ENCODE data around the gene ALPG. TPM values are rescaled to one million over a fixed set of nuclear protein-coding genes. Genes with fewer than 3 reads are reported as not detected.

ALPG gene
- total and polyA plus RNA-seq, 9 of the 15 experiments (the other 6 are each of a cell fraction or from before 2014, with no cell fraction given): not detected

GRCh38 chr2:232459419-232460035, 52.9 kb downstream of the ALPG start:
- no peak for ATAC-seq
- Histone ChIP-seq H3K4me1 (replicated peaks in 1 of 2; ENCODE audit: control insufficient read depth in 2 of 2, insufficient read depth in 2 of 2, low read length in 2 of 2) (peaks cover 0 to 4% of the 10 kb centered on the region in 2 experiments; a peak in 2 of 5 replicates), H3K4me2 (ENCODE audit: insufficient read depth, low read length) (no peak overlapping the region), H3K9me1 (ENCODE audit: control insufficient read depth, insufficient read depth, low read length) (no peaks in the 10 kb centered on the region), H2AFZ (ENCODE audit: low read depth, low read length) (no peak overlapping the region), H3K4me3 (no peak overlapping the region), H3K27me3 (ENCODE audit: control insufficient read depth in 2 of 2, insufficient read depth in 2 of 2, low read length in 2 of 2) (peaks cover 0 to 57% of the 10 kb centered on the region in 2 experiments; a peak in 3 of 5 replicates), H4K20me1 (replicated peaks; ENCODE audit: control insufficient read depth, insufficient read depth, low read length) (no peaks in the 10 kb centered on the region), H3K27ac (ENCODE audit: extremely low read depth, low read depth, low read length) (no peak overlapping the region), H3K36me3 (ENCODE audit: control insufficient read depth, insufficient read depth, low read length) (no peaks in the 10 kb centered on the region), H3K79me2 (ENCODE audit: control insufficient read depth, insufficient read depth, low read length) (no peaks in the 10 kb centered on the region), H3K9me3 (replicated peaks; ENCODE audit: control insufficient read depth, insufficient read depth, low read depth, low read length) (no peaks in the 10 kb centered on the region), H3K9ac (ENCODE audit: insufficient read depth in 1 of 2, low read depth in 2 of 2, low read length in 2 of 2) (no peak overlapping the region)
- ChIA-PET POLR2A (no interaction called here), CTCF (ENCODE audit: low intra/inter-chr PET ratio) (no interaction called here)
- no peak for DNase-seq (ENCODE audit: extremely low read depth in 1 of 4, low spot score in 3 of 4)
- no TSS peak for BruUV-seq (replicated peaks)
- no peak for FAIRE-seq
- in situ Hi-C loops (cut with MboI) (no loop called here), intact Hi-C loops (cut with micrococcal nuclease) (no loop called here)
- 2% methylated on average over 9 of the region's 11 CpGs for WGBS (ENCODE audit: insufficient coverage, low coverage, missing lambda C conversion rate)
- no peak for TF ChIP-seq ATF6 (CRISPR knock-in tag; IDR thresholded peaks at IDR 0.05)

DNA sequence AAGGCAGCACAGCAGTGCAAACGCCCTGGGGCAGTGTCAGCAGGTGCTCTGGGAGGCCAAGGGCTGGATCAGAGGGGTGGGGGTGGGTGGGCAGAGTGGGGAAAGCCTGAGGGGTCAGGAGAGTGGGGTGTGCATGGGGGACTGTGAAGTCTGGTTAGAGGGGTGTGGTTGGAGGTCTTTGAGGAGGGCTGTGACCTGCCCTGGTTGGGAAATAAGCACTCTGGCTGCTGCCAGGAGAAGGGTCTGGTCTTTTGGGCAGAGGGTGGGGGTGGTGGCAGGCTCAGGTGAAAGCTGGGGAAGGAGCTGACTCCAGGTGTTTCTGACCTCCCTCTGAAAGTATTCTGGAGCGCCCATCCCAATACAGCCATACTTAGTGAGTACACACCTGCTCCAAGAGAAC, 53.5 kb downstream of the ALPG start:
- in situ Hi-C loops (cut with MboI): no loop called here
- H3K27me3 ChIP-seq (ENCODE audit: control insufficient read depth in 2 of 2, insufficient read depth in 2 of 2, low read length in 2 of 2): peaks cover 0 to 55% of the 10 kb centered on the region in 2 experiments; a peak in 3 of 5 replicates
- FAIRE-seq: no peak
- POLR2A ChIA-PET: no interaction called here
- ATAC-seq: no peak
- 0% methylated on average over 2 of the region's 2 CpGs for WGBS (ENCODE audit: insufficient coverage, low coverage, missing lambda C conversion rate)
- DNase-seq (ENCODE audit: extremely low read depth in 1 of 4, low spot score in 3 of 4): no peak
- CTCF ChIA-PET (ENCODE audit: low intra/inter-chr PET ratio): no interaction called here
- H3K27ac ChIP-seq (ENCODE audit: extremely low read depth, low read depth, low read length): no peak overlapping the region
- TF ChIP-seq, protein P1, sequence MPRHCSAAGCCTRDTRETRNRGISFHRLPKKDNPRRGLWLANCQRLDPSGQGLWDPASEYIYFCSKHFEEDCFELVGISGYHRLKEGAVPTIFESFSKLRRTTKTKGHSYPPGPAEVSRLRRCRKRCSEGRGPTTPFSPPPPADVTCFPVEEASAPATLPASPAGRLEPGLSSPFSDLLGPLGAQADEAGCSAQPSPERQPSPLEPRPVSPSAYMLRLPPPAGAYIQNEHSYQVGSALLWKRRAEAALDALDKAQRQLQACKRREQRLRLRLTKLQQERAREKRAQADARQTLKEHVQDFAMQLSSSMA (CRISPR knock-in tag; IDR thresholded peaks at IDR 0.05): no peak
- TF ChIP-seq CREBBP (IDR thresholded peaks at IDR 0.05; ENCODE audit: low read depth, low read length) (no peak), ZNF384 (IDR thresholded peaks at IDR 0.05; ENCODE audit: low read depth, low read length) (no peak)
- no peak overlapping the region for H3K4me3 ChIP-seq
- intact Hi-C loops (cut with micrococcal nuclease): no loop called here
- no peaks in the 10 kb centered on the region for H3K79me2 ChIP-seq (ENCODE audit: control insufficient read depth, insufficient read depth, low read length)
- no peak overlapping the region for H3K4me2 ChIP-seq (ENCODE audit: insufficient read depth, low read length)
- no peak overlapping the region for H3K9ac ChIP-seq (ENCODE audit: insufficient read depth in 1 of 2, low read depth in 2 of 2, low read length in 2 of 2)
- peaks cover 0 to 4% of the 10 kb centered on the region in 2 experiments; a peak in 2 of 5 replicates for H3K4me1 ChIP-seq (replicated peaks in 1 of 2; ENCODE audit: control insufficient read depth in 2 of 2, insufficient read depth in 2 of 2, low read length in 2 of 2)
- no peaks in the 10 kb centered on the region for H4K20me1 ChIP-seq (replicated peaks; ENCODE audit: control insufficient read depth, insufficient read depth, low read length)
- H3K9me3 ChIP-seq (replicated peaks; ENCODE audit: control insufficient read depth, insufficient read depth, low read depth, low read length): no peaks in the 10 kb centered on the region
- no TSS peak for BruUV-seq (replicated peaks)
- no peaks in the 10 kb centered on the region for H3K36me3 ChIP-seq (ENCODE audit: control insufficient read depth, insufficient read depth, low read length)
- no peaks in the 10 kb centered on the region for H3K9me1 ChIP-seq (ENCODE audit: control insufficient read depth, insufficient read depth, low read length)
- no peak overlapping the region for H2AFZ ChIP-seq (ENCODE audit: low read depth, low read length)
